HG03060 (cell line): Measurements from ENCODE around the gene KIAA1958.

ENCODE experiments used
- ATAC-seq: cut with Tn5 transposase; IDR thresholded peaks from one replicate; pipeline ENCODE4 v1.9.1; 2021; ENCODE audit warnings: low read depth, moderate number of reproducible peaks; ENCODE audit not compliant: unreplicated experiment

The KIAA1958 gene, protein sequence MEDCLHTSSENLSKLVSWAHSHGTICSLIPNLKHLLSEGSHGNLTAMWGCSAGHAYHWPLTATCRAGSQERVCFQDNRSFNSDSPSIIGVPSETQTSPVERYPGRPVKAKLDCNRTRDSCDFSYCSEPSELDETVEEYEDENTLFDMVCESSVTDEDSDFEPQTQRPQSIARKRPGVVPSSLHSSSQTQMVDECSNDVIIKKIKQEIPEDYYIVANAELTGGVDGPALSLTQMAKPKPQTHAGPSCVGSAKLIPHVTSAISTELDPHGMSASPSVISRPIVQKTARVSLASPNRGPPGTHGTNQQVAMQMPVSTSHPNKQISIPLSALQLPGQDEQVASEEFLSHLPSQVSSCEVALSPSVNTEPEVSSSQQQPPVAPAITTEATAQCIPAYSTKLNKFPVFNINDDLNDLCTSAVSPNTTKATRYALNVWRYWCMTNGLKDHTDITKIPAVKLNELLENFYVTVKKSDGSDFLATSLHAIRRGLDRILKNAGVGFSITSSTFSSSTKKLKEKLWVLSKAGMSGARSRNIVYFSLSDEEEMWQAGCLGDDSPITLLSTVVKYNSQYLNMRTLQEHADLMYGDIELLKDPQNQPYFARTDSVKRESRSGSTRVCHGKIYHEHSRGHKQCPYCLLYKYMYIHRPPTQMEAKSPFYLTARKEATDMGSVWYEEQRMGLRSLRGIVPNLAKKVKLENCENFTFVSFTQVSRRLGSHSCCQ

DNA sequence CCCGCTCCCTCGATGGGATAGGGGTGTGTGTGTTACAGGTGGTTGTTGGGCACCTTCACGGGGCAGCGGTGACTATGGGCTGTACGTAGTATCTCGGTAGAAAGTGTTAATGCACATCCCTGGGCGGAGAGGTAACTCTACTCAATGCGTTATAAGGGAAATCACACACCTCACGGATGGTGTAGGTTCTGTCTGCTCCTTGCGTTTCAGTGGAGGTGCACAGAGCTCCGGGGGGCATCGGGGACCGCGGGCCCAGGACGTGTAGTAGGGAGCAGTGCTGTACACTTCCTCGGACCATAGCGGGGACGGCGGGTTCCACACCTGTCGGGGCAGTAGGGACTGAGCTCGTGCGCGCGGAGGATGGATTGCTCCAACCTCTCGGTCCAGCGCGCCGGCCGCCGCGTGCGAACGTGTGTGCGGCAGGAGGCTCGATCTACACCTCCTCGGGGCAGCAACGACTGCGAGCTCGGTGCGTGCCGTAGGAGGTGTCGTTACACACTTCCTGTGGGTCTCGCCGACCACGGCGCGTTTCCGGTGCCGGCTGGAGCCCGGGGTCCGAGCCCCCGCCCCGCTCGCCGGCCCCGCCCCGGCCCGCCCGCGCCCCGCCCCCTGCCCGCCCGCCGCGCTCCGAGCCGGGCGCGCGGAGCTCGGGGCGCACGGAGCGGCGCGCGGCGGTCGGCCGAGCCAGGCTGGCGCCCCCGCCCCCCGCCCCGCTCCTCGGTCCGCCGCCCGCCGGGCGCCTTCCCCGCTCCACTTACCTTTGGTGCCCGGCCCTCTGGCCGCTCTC is at the start of gene KIAA1958:
KIAA1958 (plus strand) TSS at position 607 of the 787 bp plus-strand sequence. CDS start 87,254 bp downstream, outside the sequence.
- peak; percentile 64 for ATAC-seq

GRCh38 chr9:112437406-112437805 is 49.2 kb upstream of the KIAA1958 start:
- no peak for ATAC-seq

DNA sequence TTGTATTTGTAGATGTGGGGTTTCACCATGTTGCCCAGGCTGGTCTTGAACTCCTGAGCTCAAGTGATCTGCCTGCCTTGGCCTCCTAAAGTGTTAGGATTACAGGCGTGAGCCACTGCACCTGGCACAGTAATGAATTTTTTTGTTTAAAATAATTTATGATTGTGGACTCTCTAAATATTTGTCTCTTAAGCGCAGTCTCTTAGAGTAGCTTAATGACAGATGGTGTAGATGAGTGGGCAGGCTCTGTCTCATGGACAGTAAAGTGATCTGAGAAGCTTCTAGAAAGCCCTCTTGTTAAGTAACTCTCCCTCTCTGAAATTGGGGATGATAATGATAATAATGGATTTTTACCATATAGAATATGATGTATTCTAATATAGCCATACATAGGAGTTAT is 47.5 kb upstream of the KIAA1958 start:
- no peak for ATAC-seq

DNA sequence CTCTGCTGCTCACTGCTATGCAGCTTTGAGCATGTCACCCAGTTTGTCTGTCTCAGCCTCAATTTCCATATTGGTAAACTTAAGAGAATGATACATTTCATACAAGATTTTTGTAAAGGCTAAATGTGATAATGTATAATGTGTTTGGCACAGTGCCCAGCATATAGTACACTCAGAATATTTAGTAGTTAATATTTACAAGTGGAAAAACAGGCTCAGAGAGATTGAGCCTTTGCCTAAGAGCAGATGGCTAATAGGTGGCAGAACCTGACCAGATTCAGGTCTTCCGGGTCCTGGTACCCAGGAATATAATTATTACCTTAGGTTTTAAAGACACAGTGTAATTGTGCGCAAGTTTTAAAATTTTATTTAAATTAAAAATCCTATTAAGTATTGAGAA is 46.8 kb upstream of the KIAA1958 start:
- no peak for ATAC-seq

DNA sequence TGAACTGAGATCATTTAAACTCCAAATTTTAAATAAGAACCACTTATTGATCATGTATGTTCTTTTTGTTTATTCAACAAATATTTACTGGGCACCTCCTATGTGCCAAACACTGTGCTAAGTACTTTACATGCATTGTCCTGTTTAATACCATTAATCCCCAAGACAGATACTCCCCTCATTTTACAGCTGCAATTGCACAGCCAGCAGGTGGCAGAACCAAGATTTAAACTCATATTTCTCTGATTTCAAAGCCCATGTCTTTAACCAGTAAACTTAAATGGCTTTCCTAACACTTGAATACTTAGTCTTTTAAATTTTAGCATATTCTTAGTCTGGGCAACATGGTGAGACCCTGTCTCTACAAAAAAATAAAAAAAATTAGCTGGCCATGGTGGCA is 43.4 kb upstream of the KIAA1958 start:
- ATAC-seq = no peak

GRCh38 chr9:112443636-112444035 is 43.0 kb upstream of the KIAA1958 start:
- ATAC-seq = no peak

DNA sequence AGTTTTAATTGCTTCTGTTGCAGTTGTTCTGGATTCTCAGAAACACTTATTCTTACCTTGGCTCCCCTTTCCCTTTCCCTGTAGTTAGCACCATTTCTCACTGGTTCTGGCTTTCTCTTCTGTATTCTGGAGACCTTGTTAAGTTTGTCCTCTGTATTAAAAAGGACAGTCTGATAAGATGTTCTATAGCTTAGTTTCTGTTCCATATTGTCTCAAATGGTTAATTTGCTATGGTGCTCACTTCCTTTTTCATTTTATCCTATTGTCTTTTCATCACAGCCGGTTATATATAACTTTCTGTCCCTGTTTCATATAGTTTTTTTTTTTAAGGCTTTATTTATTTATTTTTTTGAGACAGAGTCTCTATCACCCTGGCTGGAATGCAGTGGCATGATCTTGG is 41.4 kb upstream of the KIAA1958 start:
- ATAC-seq = no peak

DNA sequence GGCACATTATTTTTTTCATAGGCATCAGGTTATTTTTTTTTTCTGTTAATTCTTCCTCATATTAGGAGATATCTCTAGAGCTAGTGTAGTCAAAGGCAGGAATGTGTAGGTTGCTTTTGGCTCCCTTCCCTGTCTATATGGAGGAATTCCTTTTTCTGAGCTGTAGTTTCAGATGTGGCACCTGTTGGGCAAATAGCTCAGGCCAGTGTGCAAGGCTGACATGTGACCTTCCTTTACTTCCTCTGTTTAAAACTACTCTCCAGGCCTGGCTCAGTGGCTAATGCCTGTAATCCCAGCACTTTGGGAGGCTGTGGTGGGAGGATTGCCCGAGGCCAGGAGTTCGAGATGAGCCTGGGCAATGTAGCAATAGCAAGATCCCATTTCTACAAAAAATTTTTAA is 40.5 kb upstream of the KIAA1958 start:
- no peak for ATAC-seq

GRCh38 chr9:112446526-112446925 is 40.1 kb upstream of the KIAA1958 start:
- no peak for ATAC-seq

DNA sequence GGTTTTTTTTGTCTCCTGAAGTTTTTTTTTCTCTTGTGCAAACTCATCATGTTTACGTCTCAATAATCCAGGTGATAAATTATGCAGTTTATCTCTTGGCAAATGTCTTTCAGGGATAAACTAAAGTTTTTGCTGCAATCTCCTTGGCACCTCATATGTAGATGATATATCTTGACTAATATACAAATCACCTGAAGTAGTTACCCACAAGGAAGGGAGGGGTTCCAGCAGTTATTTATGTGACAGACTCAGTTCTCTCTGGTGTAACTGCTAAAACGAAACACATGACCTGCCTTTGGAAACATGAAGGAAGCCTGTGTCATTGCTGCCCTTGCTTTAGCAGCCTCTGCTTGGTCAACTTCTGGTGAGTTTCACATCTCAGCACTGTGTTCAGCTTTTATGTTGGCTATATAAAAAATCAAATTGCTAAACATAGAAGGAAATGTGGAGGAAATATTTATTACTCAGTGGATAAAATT is 39.3 kb upstream of the KIAA1958 start:
- ATAC-seq = no peak

GRCh38 chr9:112462855-112463254 is 23.8 kb upstream of the KIAA1958 start:
- no peak for ATAC-seq

DNA sequence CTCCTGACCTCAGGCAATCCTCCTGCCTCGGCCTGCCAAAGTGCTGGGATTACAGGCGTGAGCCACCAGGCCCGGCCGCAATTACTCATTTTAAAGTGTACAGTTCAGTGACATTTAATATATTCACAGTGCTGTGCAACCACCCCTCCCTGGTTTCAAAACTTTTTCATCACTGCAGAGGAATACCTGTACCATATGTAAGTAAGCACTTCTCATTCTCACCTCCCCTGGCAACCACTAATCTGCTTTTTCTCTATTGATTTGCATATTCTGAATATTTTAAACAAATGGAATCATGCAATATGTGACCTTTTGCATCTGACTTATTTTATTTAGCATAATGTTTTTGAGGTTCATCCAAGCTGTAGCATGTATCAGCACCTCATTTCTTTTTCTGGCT is 21.3 kb upstream of the KIAA1958 start:
- ATAC-seq = no peak

DNA sequence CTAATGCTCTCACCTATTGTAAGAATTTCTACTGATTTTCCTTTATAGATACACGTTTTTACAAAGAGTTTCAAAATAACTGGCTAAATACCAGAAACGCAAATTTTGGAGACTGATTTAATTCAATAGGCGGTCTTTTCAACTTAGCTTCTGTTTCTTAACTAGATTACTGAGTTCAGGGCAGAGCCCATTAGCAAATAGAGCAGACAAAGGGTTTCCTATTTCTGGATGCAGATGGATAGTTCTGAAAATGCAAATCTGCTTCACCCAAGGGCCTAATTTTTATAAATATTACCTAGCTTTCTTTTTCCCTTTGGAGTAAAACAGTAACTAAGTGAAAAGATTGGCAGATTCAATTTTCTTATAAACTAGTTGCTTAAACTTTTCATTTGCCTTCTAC is 13.6 kb upstream of the KIAA1958 start:
- no peak for ATAC-seq

DNA sequence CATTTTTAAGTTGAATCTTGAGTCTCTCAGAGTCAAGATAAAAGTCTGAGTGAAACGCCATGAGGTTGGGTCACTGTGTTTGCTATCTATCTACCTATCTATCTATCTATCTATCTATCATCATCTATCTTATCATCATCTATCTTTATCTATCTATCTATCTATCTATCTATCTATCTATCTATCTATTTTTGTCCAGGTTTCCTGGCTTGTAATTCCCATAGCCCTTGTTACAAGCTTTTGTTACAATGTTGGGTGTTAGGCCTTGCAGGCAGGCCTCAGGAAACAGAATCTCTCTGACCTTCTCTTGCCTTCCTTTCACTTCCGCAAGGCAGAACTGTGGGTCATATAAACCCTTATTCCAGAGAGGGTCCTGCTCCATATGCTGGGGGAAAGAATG is 12.6 kb upstream of the KIAA1958 start:
- no peak for ATAC-seq

- ATAC-seq = no peak
Observed at GRCh38 chr9:112475318-112475717, 11.3 kb upstream of the KIAA1958 start.

GRCh38 chr9:112477330-112477729 is 9.3 kb upstream of the KIAA1958 start:
- no peak for ATAC-seq

- no peak for ATAC-seq
Observed at GRCh38 chr9:112479221-112479620, 7.4 kb upstream of the KIAA1958 start.

DNA sequence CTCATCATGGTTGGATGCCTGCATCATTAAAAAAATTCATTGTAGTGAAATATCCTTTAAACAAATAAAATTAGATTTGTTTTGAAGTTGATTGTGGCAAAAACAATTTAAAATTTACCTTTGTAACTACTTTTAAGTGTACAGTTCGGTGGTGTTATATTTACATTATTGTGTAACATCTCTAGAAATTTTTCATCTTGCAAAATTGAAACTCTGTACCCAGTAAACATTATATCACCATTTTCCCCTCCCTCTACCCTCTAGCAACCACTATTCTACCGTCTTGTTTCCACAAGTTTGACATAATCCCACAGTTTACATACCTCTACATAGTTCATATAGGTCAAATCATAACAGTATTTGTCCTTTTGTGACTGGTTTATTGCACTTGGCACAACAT is 2.0 kb upstream of the KIAA1958 start:
- no peak for ATAC-seq

DNA sequence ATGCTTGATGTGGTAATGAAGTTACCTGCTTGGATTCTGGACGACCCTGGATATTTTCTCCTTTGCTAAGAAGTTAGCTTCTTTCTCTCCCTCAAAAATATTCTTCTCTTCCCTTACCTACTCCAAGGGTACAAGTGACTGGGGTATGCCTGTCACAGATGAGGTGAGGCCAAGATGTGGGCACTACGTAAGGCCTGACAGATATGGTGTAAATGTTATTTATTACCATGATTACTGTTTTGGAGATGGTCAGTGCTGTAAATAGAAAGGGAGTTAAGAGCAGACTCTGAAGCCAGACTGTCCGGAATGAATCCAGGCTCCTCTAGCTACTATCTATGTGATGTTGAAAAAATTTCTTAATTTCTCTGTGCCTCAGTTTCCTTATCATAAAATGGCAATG is 1.1 kb upstream of the KIAA1958 start:
- ATAC-seq = no peak

GRCh38 chr9:112487008-112487798 is 576 bp downstream of the KIAA1958 start:
- ATAC-seq = peak; percentile 23
